Activated CD4-positive, alpha-beta T cell treated with anti-CD3 and anti-CD28 coated beads for 48 hours (primary cell): ENCODE results near the gene EPHA8.

ENCODE experiments used
- DNase-seq: peaks from one replicate; pipeline ENCODE4 v3.0.0-alpha.2; 2020

The EPHA8 gene

GRCh38 chr1:22562584-22563583 is at the start of gene EPHA8:
Gene EPHA8, plus strand, starts transcription at chr1:22563489. Its CDS starts 147 bp downstream, at chr1:22563636.
- no peak for DNase-seq

GRCh38 chr1:22516906-22517571 is 46.2 kb upstream of the EPHA8 start:
- no peak for DNase-seq

GRCh38 chr1:22517956-22518355 is 45.3 kb upstream of the EPHA8 start:
- DNase-seq = no peak

- no peak for DNase-seq
Observed at GRCh38 chr1:22518379-22518778, 44.9 kb upstream of the EPHA8 start.

GRCh38 chr1:22520871-22521270 is 42.4 kb upstream of the EPHA8 start:
- DNase-seq = no peak

GRCh38 chr1:22521692-22522091 is 41.6 kb upstream of the EPHA8 start:
- DNase-seq = no peak

- no peak for DNase-seq
Observed at GRCh38 chr1:22522221-22522743, 41.0 kb upstream of the EPHA8 start.

- no peak for DNase-seq
Observed at GRCh38 chr1:22524481-22524880, 38.8 kb upstream of the EPHA8 start.

- no peak for DNase-seq
Observed at GRCh38 chr1:22525211-22525610, 38.1 kb upstream of the EPHA8 start.

GRCh38 chr1:22525646-22526045 is 37.6 kb upstream of the EPHA8 start:
- DNase-seq = no peak

- DNase-seq = no peak
Observed at GRCh38 chr1:22526098-22526497, 37.2 kb upstream of the EPHA8 start.

GRCh38 chr1:22526677-22527076 is 36.6 kb upstream of the EPHA8 start:
- DNase-seq = no peak

GRCh38 chr1:22527122-22527521 is 36.2 kb upstream of the EPHA8 start:
- DNase-seq = no peak

GRCh38 chr1:22527555-22528296 is 35.6 kb upstream of the EPHA8 start:
- no peak for DNase-seq

GRCh38 chr1:22528451-22528850 is 34.8 kb upstream of the EPHA8 start:
- DNase-seq = no peak

- DNase-seq = no peak
Observed at GRCh38 chr1:22529901-22530621, 33.2 kb upstream of the EPHA8 start.

- no peak for DNase-seq
Observed at GRCh38 chr1:22530715-22531114, 32.6 kb upstream of the EPHA8 start.

GRCh38 chr1:22531251-22531650 is 32.0 kb upstream of the EPHA8 start:
- no peak for DNase-seq

- no peak for DNase-seq
Observed at GRCh38 chr1:22533244-22533895, 29.9 kb upstream of the EPHA8 start.

GRCh38 chr1:22534951-22535350 is 28.3 kb upstream of the EPHA8 start:
- no peak for DNase-seq

- DNase-seq = no peak
Observed at GRCh38 chr1:22535399-22535798, 27.9 kb upstream of the EPHA8 start.

GRCh38 chr1:22536506-22536905 is 26.8 kb upstream of the EPHA8 start:
- DNase-seq = no peak
